ENCODE results near the gene GIMAP8. TPM values are rescaled to one million over a fixed set of nuclear protein-coding genes. Genes with fewer than 3 reads are reported as not detected.
A peak's percentile ranks its signal among the peaks of the same experiment; 100 is the strongest.

GIMAP8 gene
- total and polyA plus RNA-seq, 2 experiments from 2014 or later, result 0.06 TPM; not detected in 1

DNA sequence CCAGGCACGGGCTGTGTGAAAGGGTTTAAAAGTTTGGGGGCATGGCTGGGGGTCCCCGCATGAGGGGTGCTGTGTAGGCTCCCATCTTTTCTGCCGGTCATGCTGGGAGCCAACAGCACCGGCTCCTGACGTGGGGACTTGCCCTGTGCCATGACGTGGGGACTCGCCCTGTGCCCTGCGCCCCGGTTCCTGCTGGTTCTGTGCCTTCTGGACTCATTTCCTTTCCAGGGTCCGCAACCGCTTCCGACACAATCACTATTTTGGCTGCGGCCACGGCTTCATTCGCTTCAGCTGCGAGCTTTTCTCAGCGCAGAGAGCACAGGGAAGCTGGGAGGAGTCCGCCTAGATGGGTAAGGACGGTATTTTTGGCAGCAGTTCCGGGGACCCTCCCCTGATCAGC, 7.6 kb upstream of the GIMAP8 start:
- Histone ChIP-seq H3K9me2 (ENCODE audit: insufficient read depth) (no peaks in the 10 kb centered on the region), H3K27ac (ENCODE audit: low read depth) (no peak overlapping the region), H3K4me2 (no peak overlapping the region), H4K20me1 (replicated peaks; ENCODE audit: insufficient read depth) (no peaks in the 10 kb centered on the region), H3K79me2 (replicated peaks; ENCODE audit: insufficient read depth) (no peaks in the 10 kb centered on the region), H3K4me3 (no peak overlapping the region), H3K36me3 (ENCODE audit: insufficient read depth) (no peaks in the 10 kb centered on the region), H3K27me3 (ENCODE audit: insufficient read depth) (no peaks in the 10 kb centered on the region), H2AFZ (peak overlapping the region; percentile 80), H3K4me1 (ENCODE audit: insufficient read depth) (no peaks in the 10 kb centered on the region), H3F3A (replicated peaks; ENCODE audit: low read depth) (no peaks in the 10 kb centered on the region)
- peaks cover 10% of the 10 kb centered on the region for H3K27me3 Mint-ChIP-seq (ENCODE audit: insufficient read depth, low read depth, poor library complexity)
- no peak overlapping the region for H3K4me3 Mint-ChIP-seq
- H3K4me1 Mint-ChIP-seq, result no peaks in the 10 kb centered on the region; the same call in 2 of the 3 replicates
- H3K27ac Mint-ChIP-seq, result no peak overlapping the region
- ATAC-seq (no peak), DNase-seq (ENCODE audit: low spot score) (no peak)
- TF ChIP-seq, protein P1, sequence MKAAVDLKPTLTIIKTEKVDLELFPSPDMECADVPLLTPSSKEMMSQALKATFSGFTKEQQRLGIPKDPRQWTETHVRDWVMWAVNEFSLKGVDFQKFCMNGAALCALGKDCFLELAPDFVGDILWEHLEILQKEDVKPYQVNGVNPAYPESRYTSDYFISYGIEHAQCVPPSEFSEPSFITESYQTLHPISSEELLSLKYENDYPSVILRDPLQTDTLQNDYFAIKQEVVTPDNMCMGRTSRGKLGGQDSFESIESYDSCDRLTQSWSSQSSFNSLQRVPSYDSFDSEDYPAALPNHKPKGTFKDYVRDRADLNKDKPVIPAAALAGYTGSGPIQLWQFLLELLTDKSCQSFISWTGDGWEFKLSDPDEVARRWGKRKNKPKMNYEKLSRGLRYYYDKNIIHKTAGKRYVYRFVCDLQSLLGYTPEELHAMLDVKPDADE (IDR thresholded peaks at IDR 0.05), result no peak
- TF ChIP-seq ZNF114 (CRISPR knock-in tag; IDR thresholded peaks at IDR 0.05) (no peak), REST (IDR thresholded peaks at IDR 0.05; ENCODE audit: unreplicated experiment) (no peak), JUNB (IDR thresholded peaks at IDR 0.05; ENCODE audit: unreplicated experiment) (no peak), EZH2phosphoT487 (IDR thresholded peaks at IDR 0.05; ENCODE audit: unreplicated experiment) (no peak)
- peaks cover 12% of the 10 kb centered on the region; the same call in 2 of the 3 replicates for H3K9me3 Mint-ChIP-seq
- peaks cover 3% of the 10 kb centered on the region; the same call in 1 of the 3 replicates for H3K36me3 Mint-ChIP-seq (ENCODE audit: low read depth)

DNA sequence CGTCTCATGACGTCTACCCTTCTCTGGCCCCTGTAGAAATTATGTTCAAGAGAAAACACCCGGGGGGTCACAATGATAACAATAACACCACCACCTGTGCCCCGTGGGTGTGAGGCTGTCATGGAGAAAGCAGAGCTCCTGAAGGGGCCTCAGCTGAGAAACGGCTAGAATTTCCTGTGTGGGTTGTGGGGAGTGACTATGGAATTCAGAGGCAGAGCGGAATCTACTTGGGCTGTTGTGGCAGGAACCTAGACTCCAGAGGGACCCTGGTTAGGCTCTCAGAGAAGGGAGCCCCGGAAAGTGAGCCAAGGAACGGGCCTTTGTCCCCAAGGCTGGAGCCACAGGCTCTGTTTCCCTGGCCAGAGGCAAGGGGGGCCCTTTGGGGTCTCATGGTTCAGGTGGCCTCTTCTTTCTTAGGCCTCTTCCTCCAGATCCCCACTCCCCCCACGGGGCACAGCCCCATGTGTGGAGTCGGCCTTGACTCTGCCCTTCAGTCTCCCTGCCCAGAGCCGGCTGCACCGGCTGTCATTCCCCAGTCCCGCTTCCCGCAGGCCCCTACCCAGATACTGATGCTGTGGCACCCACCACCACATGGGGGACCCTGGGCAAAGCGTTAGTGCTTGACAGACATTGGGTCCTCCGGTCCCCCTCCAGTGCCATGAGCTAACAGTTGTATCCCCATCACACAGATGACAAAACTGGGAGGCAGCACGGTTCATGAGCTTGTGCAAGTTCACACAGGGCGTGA, 6.5 kb upstream of the GIMAP8 start:
- no peak overlapping the region for H3K4me2 ChIP-seq
- no peaks in the 10 kb centered on the region for H3K79me2 ChIP-seq (replicated peaks; ENCODE audit: insufficient read depth)
- no peak overlapping the region for H3K27ac Mint-ChIP-seq
- H3K27ac ChIP-seq (ENCODE audit: low read depth), result no peak overlapping the region
- H4K20me1 ChIP-seq (replicated peaks; ENCODE audit: insufficient read depth), result no peaks in the 10 kb centered on the region
- H3K4me3 Mint-ChIP-seq, result no peak overlapping the region
- H3K36me3 ChIP-seq (ENCODE audit: insufficient read depth), result no peaks in the 10 kb centered on the region
- no peak overlapping the region for H2AFZ ChIP-seq
- H3K4me3 ChIP-seq, result no peak overlapping the region
- ATAC-seq (no peak), DNase-seq (ENCODE audit: low spot score) (no peak)
- H3K27me3 Mint-ChIP-seq (ENCODE audit: insufficient read depth, low read depth, poor library complexity), result peaks cover 15% of the 10 kb centered on the region
- H3K27me3 ChIP-seq (ENCODE audit: insufficient read depth), result peaks cover 2% of the 10 kb centered on the region; the same call in 1 of the 2 replicates
- H3K9me3 Mint-ChIP-seq, result peaks cover 12% of the 10 kb centered on the region; the same call in 2 of the 3 replicates
- peaks cover 2% of the 10 kb centered on the region for H3K4me1 ChIP-seq (ENCODE audit: insufficient read depth)
- peaks cover 6% of the 10 kb centered on the region for H3K4me1 Mint-ChIP-seq
- peaks cover 3% of the 10 kb centered on the region; the same call in 1 of the 3 replicates for H3K36me3 Mint-ChIP-seq (ENCODE audit: low read depth)
- H3F3A ChIP-seq (replicated peaks; ENCODE audit: low read depth), result no peaks in the 10 kb centered on the region; the same call in 1 of the 2 replicates
- H3K9me2 ChIP-seq (ENCODE audit: insufficient read depth), result no peaks in the 10 kb centered on the region
- TF ChIP-seq ZNF114 (CRISPR knock-in tag; IDR thresholded peaks at IDR 0.05), result no peak
- no peak for TF ChIP-seq STAT1 (IDR thresholded peaks at IDR 0.05; ENCODE audit: unreplicated experiment)
- no peak for TF ChIP-seq REST (IDR thresholded peaks at IDR 0.05; ENCODE audit: unreplicated experiment)
- TF ChIP-seq EZH2phosphoT487 (IDR thresholded peaks at IDR 0.05; ENCODE audit: unreplicated experiment), result no peak
- TF ChIP-seq POLR2AphosphoS5 (IDR thresholded peaks at IDR 0.05; ENCODE audit: low read depth), result no peak
- TF ChIP-seq ZNF331 (CRISPR knock-in tag; IDR thresholded peaks at IDR 0.05; ENCODE audit: low read depth), result no peak
- TF ChIP-seq JUNB (IDR thresholded peaks at IDR 0.05; ENCODE audit: unreplicated experiment), result no peak
- TF ChIP-seq, protein P1 (IDR thresholded peaks at IDR 0.05), result no peak
- TF ChIP-seq EZH2 (IDR thresholded peaks at IDR 0.05; ENCODE audit: low read depth, unreplicated experiment), result no peak
- TF ChIP-seq NANOG (IDR thresholded peaks at IDR 0.05; ENCODE audit: borderline replicate concordance), result no peak
- TF ChIP-seq CTCF (conservative IDR thresholded peaks at IDR 0.05; ENCODE audit: low read depth in 2 of 2), result no peak; a peak in 1 of 4 replicates

Data from GM23338 (cell line).